Measurements from ENCODE around the gene HCN2.
A peak's percentile ranks its signal among the peaks of the same experiment; 100 is the strongest.

HCN2 gene

GRCh38 chr19:589693-590395 is at the start of gene HCN2:
Gene HCN2 (plus strand): TSS chr19:589881. CDS start chr19:589946, 65 bp downstream.
- no peak for DNase-seq (ENCODE audit: low read depth)

GRCh38 chr19:540867-541637 is 48.6 kb upstream of the HCN2 start:
- DNase-seq (ENCODE audit: low read depth): no peak

- no peak for DNase-seq (ENCODE audit: low read depth)
Measured at GRCh38 chr19:541699-542098, 48.0 kb upstream of the HCN2 start.

GRCh38 chr19:542173-542866 is 47.4 kb upstream of the HCN2 start:
- DNase-seq (ENCODE audit: low read depth): no peak

- DNase-seq (ENCODE audit: low read depth): peak; percentile 69
Measured at GRCh38 chr19:543910-544608, 45.6 kb upstream of the HCN2 start, which contains the start of gene GZMM. Gene GZMM (plus strand): TSS chr19:544053. CDS start chr19:544072, 19 bp downstream.

GRCh38 chr19:547117-547516 is 42.6 kb upstream of the HCN2 start:
- no peak for DNase-seq (ENCODE audit: low read depth)

- DNase-seq (ENCODE audit: low read depth): no peak
Measured at GRCh38 chr19:547836-548720, 41.6 kb upstream of the HCN2 start.

- DNase-seq (ENCODE audit: low read depth): no peak
Measured at GRCh38 chr19:548886-549830, 40.5 kb upstream of the HCN2 start.

- no peak for DNase-seq (ENCODE audit: low read depth)
Measured at GRCh38 chr19:554817-555216, 34.9 kb upstream of the HCN2 start.

- DNase-seq (ENCODE audit: low read depth): no peak
Measured at GRCh38 chr19:555474-555808, 34.2 kb upstream of the HCN2 start.

GRCh38 chr19:556611-557382 is 32.9 kb upstream of the HCN2 start:
- DNase-seq (ENCODE audit: low read depth): no peak

GRCh38 chr19:558770-559439 is 30.8 kb upstream of the HCN2 start:
- DNase-seq (ENCODE audit: low read depth): no peak

GRCh38 chr19:560121-560520 is 29.6 kb upstream of the HCN2 start:
- no peak for DNase-seq (ENCODE audit: low read depth)

GRCh38 chr19:566403-566802 is 23.3 kb upstream of the HCN2 start:
- no peak for DNase-seq (ENCODE audit: low read depth)

GRCh38 chr19:566844-567243 is 22.8 kb upstream of the HCN2 start:
- DNase-seq (ENCODE audit: low read depth): no peak

GRCh38 chr19:567296-567900 is 22.3 kb upstream of the HCN2 start:
- no peak for DNase-seq (ENCODE audit: low read depth)

GRCh38 chr19:570251-570686 is 19.4 kb upstream of the HCN2 start:
- no peak for DNase-seq (ENCODE audit: low read depth)

GRCh38 chr19:570937-571565 is 18.6 kb upstream of the HCN2 start:
- no peak for DNase-seq (ENCODE audit: low read depth)
